Skeletal muscle tissue (tissue), 4 donors: Measurements from ENCODE around the gene KLF3. TPM values are rescaled to one million over a fixed set of nuclear protein-coding genes. Genes with fewer than 3 reads are reported as not detected.

Experiments
- H3K27ac ChIP-seq: one replicate; pipeline ENCODE4 v1.7.0; 2013; ENCODE audit warnings: mild to moderate bottlenecking, low read depth, low read length, inconsistent platforms
- H3K27me3 ChIP-seq, 3 donors: one replicate each; pipeline ENCODE4 v1.7.0; 2013; ENCODE audit warnings: low read length in 3 of 3; ENCODE audit not compliant: control insufficient read depth in 3 of 3, insufficient read depth in 3 of 3
- H3K36me3 ChIP-seq, 3 donors: one replicate each; pipeline ENCODE4 v1.7.0; 2013; ENCODE audit warnings: low read length in 3 of 3; ENCODE audit not compliant: control insufficient read depth in 3 of 3, insufficient read depth in 3 of 3
- H3K4me1 ChIP-seq, 3 donors: one replicate each; pipeline ENCODE4 v1.7.0; 2013; ENCODE audit warnings: low read length in 3 of 3, mild to moderate bottlenecking in 3 of 3; ENCODE audit not compliant: control insufficient read depth in 3 of 3, insufficient read depth in 3 of 3
- H3K4me3 ChIP-seq, 3 donors: one replicate each; pipeline ENCODE4 v1.7.0; 2013; ENCODE audit warnings: low read length in 3 of 3
- H3K9ac ChIP-seq, 3 donors: one replicate each; pipeline ENCODE4 v1.7.0; 2013; ENCODE audit warnings: low read length in 3 of 3, mild to moderate bottlenecking in 3 of 3, moderate library complexity in 2 of 3, low read depth in 1 of 3
- H3K9me3 ChIP-seq, 3 donors: one replicate each; pipeline ENCODE4 v1.7.0; 2013; ENCODE audit warnings: low read length in 3 of 3; ENCODE audit not compliant: control insufficient read depth in 3 of 3
- total RNA-seq: library from RNA; depleted of rRNA; stranded (reverse); fragments of >200 nt; gene quantifications from one replicate; pipeline ENCODE4 v1.2.3, GENCODE V29; 2014
- donor health status: Osteomylitis.

KLF3 gene
- total RNA-seq, 1 donor from 2014 or later = 20.9 TPM

DNA sequence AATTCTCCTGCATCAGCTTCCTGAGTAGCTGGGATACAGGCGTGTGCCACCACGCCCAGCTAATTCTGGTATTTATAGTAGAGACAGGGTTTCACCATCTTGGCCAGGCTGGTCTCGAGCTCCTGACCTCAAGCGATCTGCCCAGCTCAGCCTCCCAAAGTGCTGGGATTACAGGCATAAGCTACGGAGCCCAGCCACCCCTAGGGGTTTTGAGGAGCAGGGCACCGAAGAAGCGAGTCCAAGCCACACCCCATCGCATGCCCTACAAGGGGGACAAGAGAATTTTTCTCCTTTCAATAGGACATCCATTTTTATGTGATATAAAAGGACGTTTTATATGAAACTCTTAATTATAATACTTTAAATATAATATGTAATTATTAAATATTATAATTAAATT lies 13.9 kb upstream of the KLF3 start:
- H3K9me3 ChIP-seq = no peaks in the 10 kb centered on the region
- no peak overlapping the region for H3K9ac ChIP-seq
- no peaks in the 10 kb centered on the region for H3K36me3 ChIP-seq
- H3K27me3 ChIP-seq = no peaks in the 10 kb centered on the region
- H3K4me3 ChIP-seq = no peak overlapping the region
- H3K4me1 ChIP-seq = no peaks in the 10 kb centered on the region
- no peak overlapping the region for H3K27ac ChIP-seq

- no peak overlapping the region for H3K27ac ChIP-seq
- no peak overlapping the region for H3K4me3 ChIP-seq
- no peaks in the 10 kb centered on the region for H3K9me3 ChIP-seq
- H3K27me3 ChIP-seq = no peaks in the 10 kb centered on the region
- no peaks in the 10 kb centered on the region for H3K36me3 ChIP-seq
- H3K9ac ChIP-seq = no peak overlapping the region
- no peaks in the 10 kb centered on the region for H3K4me1 ChIP-seq
Observed at GRCh38 chr4:38654273-38654672, 9.7 kb upstream of the KLF3 start.

- Histone ChIP-seq H3K9me3 (no peaks in the 10 kb centered on the region), H3K27me3 (no peaks in the 10 kb centered on the region)
Observed at GRCh38 chr4:38656111-38656510, 7.9 kb upstream of the KLF3 start.

DNA sequence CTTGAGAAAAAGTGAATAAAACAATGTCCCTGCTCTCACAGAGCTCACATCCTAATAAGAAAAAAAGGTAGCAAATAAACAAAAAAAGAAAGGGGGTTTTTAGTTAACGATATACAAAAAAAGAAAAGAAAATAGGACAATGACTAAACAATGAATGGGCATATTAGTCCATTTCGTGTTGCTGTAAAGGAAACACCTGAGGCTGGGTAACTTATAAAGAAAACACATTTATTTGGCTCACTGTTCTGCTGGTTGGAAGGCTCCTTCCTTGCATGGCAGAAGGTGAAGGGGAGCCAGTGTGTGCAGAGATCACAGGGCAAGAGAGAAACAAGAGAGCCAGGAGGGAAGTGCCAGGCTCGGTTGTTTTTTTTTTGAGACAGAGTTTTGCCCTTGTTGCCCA lies 4.7 kb upstream of the KLF3 start:
- no peaks in the 10 kb centered on the region for H3K27me3 ChIP-seq
- H3K9ac ChIP-seq = no peak overlapping the region
- H3K4me1 ChIP-seq = peaks cover 4 to 10% (median 5%) of the 10 kb centered on the region in 3 donors
- no peaks in the 10 kb centered on the region for H3K9me3 ChIP-seq
- H3K36me3 ChIP-seq = no peaks in the 10 kb centered on the region
- no peak overlapping the region for H3K27ac ChIP-seq
- no peak overlapping the region for H3K4me3 ChIP-seq

More at GRCh38 chr4:38656111-38656510, 7.9 kb upstream of the KLF3 start:
- H3K4me1 ChIP-seq = no peaks in the 10 kb centered on the region
- H3K4me3 ChIP-seq = no peak overlapping the region
- no peaks in the 10 kb centered on the region for H3K36me3 ChIP-seq
- H3K9ac ChIP-seq = no peak overlapping the region
- H3K27ac ChIP-seq = no peak overlapping the region

DNA sequence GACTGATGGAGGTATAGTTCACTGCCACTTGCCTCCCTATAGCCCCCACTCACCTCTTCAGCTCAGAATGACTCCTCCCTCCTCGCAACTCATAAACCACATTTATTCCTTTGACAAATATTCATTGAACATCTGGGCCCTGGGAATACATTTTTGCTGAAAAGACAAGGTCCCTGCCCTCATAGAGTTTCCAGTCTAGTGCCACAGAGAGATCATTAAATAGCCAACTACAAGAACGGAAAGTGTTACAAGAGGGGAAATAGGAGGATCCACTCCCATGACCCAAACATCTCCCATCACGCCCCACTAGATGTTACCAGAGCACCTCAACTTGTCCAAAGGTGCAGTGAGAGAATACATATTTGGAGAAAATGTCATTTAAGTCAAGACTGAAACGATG lies 3.2 kb upstream of the KLF3 start:
- peaks cover 5 to 13% (median 9%) of the 10 kb centered on the region in 3 donors for H3K4me1 ChIP-seq
- H3K9ac ChIP-seq = no peak overlapping the region
- H3K36me3 ChIP-seq = no peaks in the 10 kb centered on the region
- H3K9me3 ChIP-seq = no peaks in the 10 kb centered on the region
- no peak overlapping the region for H3K4me3 ChIP-seq
- H3K27me3 ChIP-seq = no peaks in the 10 kb centered on the region
- H3K27ac ChIP-seq = no peak overlapping the region

DNA sequence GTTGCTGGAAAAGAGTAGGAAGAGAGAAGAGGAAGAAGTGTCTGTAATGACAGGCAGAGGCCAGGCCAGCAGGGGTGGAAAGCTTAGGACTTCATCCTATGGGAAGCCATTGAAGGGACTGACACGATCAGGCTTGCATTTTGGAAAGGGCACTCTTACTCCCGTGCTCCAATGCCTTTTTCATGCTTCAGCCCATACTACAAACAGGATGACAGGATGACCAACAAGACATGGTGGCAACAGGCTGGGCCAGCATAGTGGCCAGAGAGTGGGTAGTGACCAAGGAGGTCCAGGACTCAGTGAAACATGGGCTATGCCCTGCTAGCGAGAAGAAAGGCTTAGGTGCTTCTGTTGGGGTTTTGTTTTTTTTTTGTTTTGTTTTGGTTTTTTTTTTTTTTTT lies 2.6 kb upstream of the KLF3 start:
- Histone ChIP-seq H3K27ac (no peak overlapping the region), H3K9me3 (no peaks in the 10 kb centered on the region), H3K27me3 (no peaks in the 10 kb centered on the region), H3K9ac (no peak overlapping the region), H3K4me3 (no peak overlapping the region), H3K4me1 (peaks cover 8 to 13% (median 13%) of the 10 kb centered on the region in 3 donors), H3K36me3 (no peaks in the 10 kb centered on the region)

- Histone ChIP-seq H3K36me3 (no peaks in the 10 kb centered on the region), H3K4me3 (peak overlapping the region; percentile 74 to 83 (median 79)), H3K4me1 (peaks cover 18 to 25% (median 21%) of the 10 kb centered on the region in 3 donors), H3K9me3 (no peaks in the 10 kb centered on the region), H3K27ac (peak overlapping the region; percentile 93), H3K9ac (peak overlapping the region; percentile 88 to 94 (median 89)), H3K27me3 (no peaks in the 10 kb centered on the region)
Observed at GRCh38 chr4:38662522-38663089, 1.4 kb upstream of the KLF3 start.

GRCh38 chr4:38663090-38663800 lies 754 bp upstream of the KLF3 start:
- peak overlapping the region; percentile 74 to 83 (median 79) for H3K4me3 ChIP-seq
- peaks cover 18 to 26% (median 22%) of the 10 kb centered on the region in 3 donors for H3K4me1 ChIP-seq
- H3K9ac ChIP-seq = peak overlapping the region; percentile 88 to 94 (median 89)
- H3K9me3 ChIP-seq = no peaks in the 10 kb centered on the region
- no peaks in the 10 kb centered on the region for H3K27me3 ChIP-seq
- H3K36me3 ChIP-seq = no peaks in the 10 kb centered on the region
- peak overlapping the region; percentile 93 for H3K27ac ChIP-seq

GRCh38 chr4:38664706-38665401 lies 855 bp downstream of the KLF3 start:
- Histone ChIP-seq H3K27me3 (no peaks in the 10 kb centered on the region), H3K36me3 (no peaks in the 10 kb centered on the region), H3K4me3 (peak overlapping the region; percentile 72 to 78 (median 78)), H3K4me1 (peaks cover 18 to 26% (median 22%) of the 10 kb centered on the region in 3 donors), H3K9me3 (no peaks in the 10 kb centered on the region), H3K27ac (peak overlapping the region; percentile 94), H3K9ac (peak overlapping the region; percentile 67 to 88 (median 72))
